Fibroblast of skin of left biceps (primary cell): ENCODE data around the gene UCHL1.
"Not testable (repeated sequence)": the region's sequence is repeated elsewhere in the genome, so short reads cannot be mapped to it uniquely, and the experiment has no call there.

ENCODE experiments used
- DNase-seq, 2 experiments: peaks; one replicate each; pipeline ENCODE4 v3.0.0-alpha.2; 2013; ENCODE audit warnings: low read depth in 2 of 2

The UCHL1 gene

DNA sequence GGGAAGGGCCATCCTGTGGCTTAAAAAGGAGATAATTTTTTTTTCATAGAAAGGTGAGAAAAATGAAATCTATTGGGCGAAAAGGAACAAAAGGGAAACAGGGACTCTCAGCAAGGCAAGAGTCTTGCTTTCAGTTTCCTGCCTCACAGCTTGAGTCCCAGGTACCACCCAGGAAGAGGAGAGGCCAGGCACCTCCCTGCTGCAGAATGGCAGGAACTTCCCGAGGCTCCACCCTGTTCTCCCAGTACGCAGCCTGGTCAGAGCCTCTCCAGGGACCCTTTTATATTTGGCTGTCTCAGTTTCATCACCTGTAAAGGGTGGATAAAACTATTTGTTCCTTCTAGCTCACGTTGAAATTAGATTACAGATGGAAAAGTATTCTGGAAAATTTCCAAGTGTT lies 33.8 kb downstream of the UCHL1 start:
- no peak for DNase-seq

GRCh38 chr4:41294445-41295062 lies 37.8 kb downstream of the UCHL1 start:
- DNase-seq, result no peak

DNA sequence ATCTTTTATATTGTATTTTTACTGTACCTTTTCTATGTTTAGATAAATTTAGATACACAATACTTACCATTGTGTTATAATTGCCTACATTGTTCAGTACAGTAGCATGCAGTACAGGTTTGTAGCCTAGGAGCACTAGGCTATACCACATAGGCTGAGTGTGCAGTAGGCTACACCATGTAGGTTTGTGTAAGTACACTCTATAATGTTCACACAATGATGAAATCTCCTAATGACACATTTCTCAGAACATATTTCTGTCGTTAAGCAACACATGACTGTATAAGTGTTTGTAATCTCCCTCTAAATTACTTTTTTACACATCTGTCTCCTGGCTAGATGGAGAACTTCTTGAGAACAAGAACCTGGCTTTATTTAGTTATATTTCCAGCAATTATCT lies 40.3 kb downstream of the UCHL1 start:
- DNase-seq, result no peak

DNA sequence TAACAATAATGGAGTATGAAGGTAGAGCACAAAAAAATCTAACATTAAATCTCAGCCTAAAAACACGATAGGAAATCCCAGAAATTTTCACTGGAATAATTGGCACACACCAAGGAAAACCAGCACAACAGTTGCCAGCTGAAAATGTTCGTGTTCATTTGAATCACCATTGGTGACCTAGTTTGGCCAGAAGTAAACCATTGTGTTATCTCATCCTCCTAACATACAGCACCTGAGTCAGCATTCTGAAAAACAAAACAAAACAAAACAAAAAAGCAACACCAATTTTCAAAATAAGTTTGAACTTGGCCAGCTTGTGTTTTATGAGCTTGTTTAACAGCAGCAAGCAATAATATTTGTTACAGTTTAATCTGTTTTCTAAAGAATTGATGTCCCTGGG lies 41.1 kb downstream of the UCHL1 start:
- DNase-seq, result no peak

- no peak for DNase-seq
These were observed 42.8 kb downstream of the UCHL1 start for GRCh38 chr4:41299486-41299885.

DNA sequence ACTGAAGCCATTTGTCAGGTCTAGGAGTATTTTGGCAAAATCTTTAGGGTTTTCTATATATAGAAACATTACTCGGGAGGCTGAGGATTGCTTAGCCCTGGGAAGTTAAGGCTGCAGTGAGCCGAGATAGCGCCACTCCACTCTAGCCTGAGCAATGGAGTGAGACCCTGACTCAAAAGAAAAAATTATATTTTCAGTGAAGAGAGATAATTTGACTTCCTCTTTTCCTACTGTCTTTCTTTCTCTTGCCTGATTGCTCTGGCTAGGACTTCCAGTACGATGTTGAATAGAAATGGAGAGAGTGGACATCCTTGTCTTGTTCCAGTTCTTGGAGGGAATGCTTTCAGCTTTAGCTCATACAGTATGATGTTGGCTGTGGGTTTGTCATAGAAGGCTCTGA lies 44.4 kb downstream of the UCHL1 start:
- no peak for DNase-seq

GRCh38 chr4:41303372-41304118 lies 46.8 kb downstream of the UCHL1 start:
- no peak for DNase-seq

DNA sequence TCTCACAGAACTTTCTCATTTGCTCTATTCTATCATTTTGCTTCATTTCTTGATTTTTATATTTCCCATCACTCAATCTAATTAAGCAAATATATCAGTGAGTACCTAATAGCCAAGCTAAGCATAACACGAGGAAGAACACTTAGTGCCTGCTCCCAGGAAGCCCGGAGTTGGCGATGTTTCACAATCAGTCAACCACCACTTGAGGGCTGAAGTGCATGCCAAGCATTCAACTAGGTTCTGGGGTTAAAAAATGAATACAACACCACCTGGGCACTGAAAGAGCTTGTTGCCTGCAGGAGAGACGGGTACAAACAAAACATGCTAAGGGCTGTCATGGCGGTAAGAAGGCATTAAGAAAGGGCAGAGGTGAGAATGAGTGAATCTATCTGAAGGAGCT lies 47.5 kb downstream of the UCHL1 start:
- DNase-seq, result no peak

DNA sequence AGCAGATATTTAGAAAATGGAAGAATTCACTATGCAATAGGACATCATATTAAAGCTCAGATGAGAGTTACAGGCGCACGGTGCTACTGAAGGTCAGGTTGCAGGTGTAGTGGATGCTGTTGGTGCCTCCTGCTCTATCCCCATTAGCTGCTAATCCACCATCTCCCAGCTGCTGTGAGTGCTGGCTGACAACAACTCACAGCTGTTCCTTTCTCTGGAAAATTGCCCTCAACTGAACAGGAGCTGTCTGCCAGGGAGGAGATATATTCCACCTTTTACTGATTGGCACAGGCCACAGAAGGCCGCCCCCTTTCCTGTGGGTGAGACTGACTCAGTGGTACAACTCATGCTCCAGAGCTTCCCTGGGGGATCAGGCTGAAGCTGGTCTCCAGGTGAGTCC lies 48.7 kb downstream of the UCHL1 start:
- DNase-seq, result no peak

- no peak for DNase-seq
These were observed 50.9 kb downstream of the UCHL1 start for GRCh38 chr4:41307638-41308037.

GRCh38 chr4:41308398-41308797 lies 51.7 kb downstream of the UCHL1 start:
- DNase-seq, result no peak

DNA sequence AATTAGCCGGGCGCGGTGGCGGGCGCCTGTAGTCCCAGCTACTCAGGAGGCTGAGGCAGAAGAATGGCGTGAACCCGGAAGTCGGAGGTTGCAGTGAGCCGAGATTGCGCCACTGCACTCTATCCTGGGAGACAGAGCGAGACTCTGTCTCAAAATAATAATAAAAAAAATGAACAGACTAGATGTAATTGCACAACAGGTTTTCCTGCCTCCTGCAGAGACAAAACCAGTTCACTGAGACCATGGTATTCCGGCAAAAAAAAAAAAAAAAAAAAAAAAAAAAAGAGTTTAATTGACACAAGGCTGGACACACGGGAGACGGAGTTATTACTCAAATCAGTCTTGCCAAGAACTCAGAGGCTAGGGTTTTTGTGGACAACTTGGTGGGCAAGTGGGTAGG lies 58.7 kb downstream of the UCHL1 start:
- DNase-seq, result not testable (repeated sequence)

DNA sequence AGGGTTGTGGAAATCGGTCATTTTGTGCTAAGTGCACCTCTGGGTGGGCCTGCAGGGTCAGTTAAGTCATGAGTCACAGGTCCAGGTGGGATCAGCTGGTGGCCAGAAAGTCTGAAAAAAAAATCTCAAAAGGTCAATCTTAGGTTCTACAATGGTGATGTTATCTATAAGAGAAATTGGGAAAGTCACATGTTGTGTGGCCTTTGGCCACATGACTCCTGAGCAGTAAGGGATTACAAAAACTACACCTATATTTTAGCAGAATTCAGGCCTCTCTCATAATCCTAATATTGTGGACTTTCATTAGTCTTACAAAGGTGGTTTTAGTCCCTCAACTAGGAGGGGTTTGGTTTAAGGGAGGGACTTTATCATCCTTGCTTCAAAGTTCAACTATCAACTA lies 59.1 kb downstream of the UCHL1 start:
- no peak for DNase-seq
